ENCODE results near the gene DHRS2. TPM values are rescaled to one million over a fixed set of nuclear protein-coding genes. Genes with fewer than 3 reads are reported as not detected.
"Not testable (repeated sequence)": the region's sequence is repeated elsewhere in the genome, so short reads cannot be mapped to it uniquely, and the experiment has no call there.

The DHRS2 gene
- total RNA-seq, 1 donor from 2014 or later, result 2.4 TPM

DNA sequence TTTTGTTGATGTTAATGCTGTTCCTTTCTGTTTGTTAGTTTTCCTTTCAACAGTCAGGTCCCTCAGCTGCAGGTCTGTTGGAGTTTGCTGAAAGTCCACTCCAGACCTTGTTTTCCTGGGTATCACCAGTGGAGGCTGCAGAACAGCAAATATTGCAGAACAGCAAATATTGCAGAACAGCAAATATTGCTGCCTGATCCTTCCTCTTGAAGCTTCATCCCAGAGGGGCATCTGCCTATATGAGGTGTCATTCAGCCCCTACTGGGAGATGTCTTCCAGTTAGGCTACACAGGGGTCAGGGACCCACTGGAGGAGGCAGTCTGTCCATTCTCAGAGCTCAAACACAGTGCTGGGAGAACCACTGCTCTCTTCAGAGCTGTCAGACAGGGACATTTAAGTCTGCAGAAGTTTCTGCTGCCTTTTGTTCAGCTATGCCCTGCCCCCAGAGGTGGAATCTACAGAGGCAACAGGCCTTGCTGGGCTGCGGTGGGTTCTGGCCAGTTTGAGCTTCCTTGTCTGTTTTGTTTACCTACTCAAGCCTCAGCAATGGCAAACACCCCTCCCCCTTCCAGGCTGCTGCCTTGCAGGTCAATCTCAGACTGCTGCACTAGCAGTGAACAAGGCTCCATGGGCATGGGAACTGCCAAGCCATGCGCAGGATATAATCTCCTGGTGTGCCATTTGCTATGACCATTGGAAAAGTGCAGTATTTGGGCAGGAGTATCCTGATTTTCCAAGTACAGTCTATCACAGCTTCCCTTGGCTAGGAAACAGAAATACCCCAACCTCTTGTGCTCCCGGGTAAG lies 53.7 kb downstream of the DHRS2 start:
- intact Hi-C loops (cut with micrococcal nuclease); H3K9me3 Mint-ChIP-seq; H3K36me3 Mint-ChIP-seq (ENCODE audit: low read depth); H3K27ac Mint-ChIP-seq; H3K4me1 Mint-ChIP-seq; DNase-seq; H3K27me3 Mint-ChIP-seq; H3K4me3 Mint-ChIP-seq: not testable (repeated sequence)

DNA sequence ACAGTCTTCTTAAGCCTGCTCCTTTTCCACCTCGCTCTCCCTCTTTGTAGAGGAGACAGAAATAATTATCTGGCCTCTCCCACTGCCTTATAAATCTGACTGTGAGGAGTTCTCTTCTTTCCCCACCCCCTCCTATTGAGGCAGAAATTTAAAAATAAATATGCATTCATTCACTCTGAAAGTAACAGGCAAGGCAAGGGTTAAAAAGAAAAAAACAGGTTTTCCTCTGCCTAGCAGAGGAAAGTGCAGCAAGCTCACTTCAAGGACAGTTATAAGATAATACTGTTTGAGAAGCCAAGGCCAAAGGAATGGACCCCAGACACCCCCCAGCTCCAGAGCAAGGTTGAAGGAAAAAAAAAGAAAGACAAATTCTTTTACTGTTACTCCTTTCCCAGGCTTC lies 56.3 kb downstream of the DHRS2 start:
- no peaks in the 10 kb centered on the region for H3K4me1 Mint-ChIP-seq
- H3K4me3 Mint-ChIP-seq, result no peak overlapping the region
- H3K27ac Mint-ChIP-seq, result no peak overlapping the region
- no peaks in the 10 kb centered on the region for H3K36me3 Mint-ChIP-seq (ENCODE audit: low read depth)
- DNase-seq, result no peak
- intact Hi-C loops (cut with micrococcal nuclease), result no loop called here
- H3K27me3 Mint-ChIP-seq, result peaks cover 2% of the 10 kb centered on the region
- no peaks in the 10 kb centered on the region for H3K9me3 Mint-ChIP-seq

DNA sequence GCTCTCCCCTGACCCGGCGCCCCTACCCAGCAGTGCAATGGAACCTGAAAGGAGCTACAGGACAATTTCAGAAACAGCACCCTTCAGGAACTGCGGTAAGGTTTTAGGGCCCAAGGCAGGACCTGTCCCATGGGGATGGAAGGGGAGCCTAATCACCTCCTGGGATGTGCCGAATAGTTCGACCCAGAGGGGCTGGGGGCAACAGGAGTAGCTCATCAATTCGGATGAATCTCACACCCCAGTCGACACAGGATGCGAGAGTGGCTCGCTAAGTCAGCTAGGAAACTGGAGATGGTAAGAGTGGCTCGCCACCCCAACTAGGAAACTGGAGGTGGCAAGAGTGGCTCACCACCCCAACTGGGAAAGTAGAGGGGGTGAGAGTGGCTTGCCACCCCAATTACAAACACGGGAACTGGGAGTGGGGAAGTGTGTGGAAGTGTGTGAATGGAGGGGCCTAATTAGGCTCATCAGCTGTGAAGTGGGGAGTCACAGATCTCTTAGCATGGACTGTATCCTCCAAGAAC lies 57.1 kb downstream of the DHRS2 start:
- intact Hi-C loops (cut with micrococcal nuclease), result no loop called here
- Mint-ChIP-seq H3K4me3 (no peak overlapping the region), H3K9me3 (no peaks in the 10 kb centered on the region), H3K36me3 (ENCODE audit: low read depth) (no peaks in the 10 kb centered on the region), H3K27ac (no peak overlapping the region), H3K4me1 (no peaks in the 10 kb centered on the region), H3K27me3 (peaks cover 2% of the 10 kb centered on the region)
- DNase-seq, result no peak

- no peak for DNase-seq
- H3K9me3 Mint-ChIP-seq, result no peaks in the 10 kb centered on the region
- H3K27ac Mint-ChIP-seq, result no peak overlapping the region
- peaks cover 2% of the 10 kb centered on the region for H3K27me3 Mint-ChIP-seq
- H3K4me3 Mint-ChIP-seq, result no peak overlapping the region
- intact Hi-C loops (cut with micrococcal nuclease), result no loop called here
- no peaks in the 10 kb centered on the region for H3K36me3 Mint-ChIP-seq (ENCODE audit: low read depth)
- no peaks in the 10 kb centered on the region for H3K4me1 Mint-ChIP-seq
Measured at GRCh38 chr14:23694085-23694948, 58.2 kb downstream of the DHRS2 start.

Other genes with a start within 250 kb of the DHRS2 start
- gene MYH6, start 228.1 kb upstream of the DHRS2 start, total RNA-seq, result 0.17 and 0.23 TPM in 2 replicates
- gene MYH7, start 200.7 kb upstream of the DHRS2 start, total RNA-seq, result not detected in 2 replicates
- gene NGDN, start 166.7 kb upstream of the DHRS2 start, total RNA-seq, result 78.6 and 79.2 TPM in 2 replicates
- gene ZFHX2, start 84.6 kb upstream of the DHRS2 start, total RNA-seq, result 1.8 and 2.8 TPM in 2 replicates
- 14.5 and 16.7 TPM in 2 replicates for gene THTPA, start 80.1 kb upstream of the DHRS2 start, total RNA-seq
- 135 and 142 TPM in 2 replicates for gene AP1G2, start 68.6 kb upstream of the DHRS2 start, total RNA-seq
- gene JPH4, start 57.6 kb upstream of the DHRS2 start, total RNA-seq, result not detected in 2 replicates